Posterior vena cava (tissue), 2 donors: ENCODE measurements around the gene BHLHE40. TPM values are rescaled to one million over a fixed set of nuclear protein-coding genes. Genes with fewer than 3 reads are reported as not detected.

Experiments used
- DNase-seq: peaks from one replicate; pipeline ENCODE4 v3.0.0-alpha.2; 2020; ENCODE audit warnings: low spot score
- intact Hi-C, 2 donors: fragments of 100-400 bp; cut with DNase I; formaldehyde crosslinking; loops; one replicate each; pipeline versions ENCODE4 v1.14.1 to v1.14.2; 2022 to 2023
- long read RNA-seq, 2 donors: library from polyadenylated mRNA; unstranded; transcript quantifications; one replicate each; pipeline ENCODE4 v2.0.0, GENCODE V29; 2020 to 2021
- total RNA-seq, 2 donors: library from RNA; stranded (reverse); fragmentation: NEBNext Ultra II Directional; extraction: Animal tissue kit (Norgen Biotek cat#: 25700); gene quantifications; one replicate each; pipeline ENCODE4 v1.2.1, GENCODE V29; 2021
- donor health status: DM: yes; HTN: yes; CAD: no.
- donor health status: DM: yes; HTN: yes; CAD: no.

Gene BHLHE40
- total RNA-seq, result 10 to 100 TPM; 87.8 to 89.9 TPM
- long read RNA-seq, donor 1, transcript BHLHE40-201 (5 exons, 3,473 nt), result major isoform, 14 of 43 reads
- long read RNA-seq, donor 1, partial matches to known transcripts, result 3 of 43 reads
- long read RNA-seq, donor 1, other reads (novel, unspliced or antisense), result 26 of 43 reads
- long read RNA-seq, donor 2, partial matches to known transcripts, result 1 of 36 reads
- long read RNA-seq, donor 2, other reads (novel, unspliced or antisense), result 32 of 36 reads

DNA sequence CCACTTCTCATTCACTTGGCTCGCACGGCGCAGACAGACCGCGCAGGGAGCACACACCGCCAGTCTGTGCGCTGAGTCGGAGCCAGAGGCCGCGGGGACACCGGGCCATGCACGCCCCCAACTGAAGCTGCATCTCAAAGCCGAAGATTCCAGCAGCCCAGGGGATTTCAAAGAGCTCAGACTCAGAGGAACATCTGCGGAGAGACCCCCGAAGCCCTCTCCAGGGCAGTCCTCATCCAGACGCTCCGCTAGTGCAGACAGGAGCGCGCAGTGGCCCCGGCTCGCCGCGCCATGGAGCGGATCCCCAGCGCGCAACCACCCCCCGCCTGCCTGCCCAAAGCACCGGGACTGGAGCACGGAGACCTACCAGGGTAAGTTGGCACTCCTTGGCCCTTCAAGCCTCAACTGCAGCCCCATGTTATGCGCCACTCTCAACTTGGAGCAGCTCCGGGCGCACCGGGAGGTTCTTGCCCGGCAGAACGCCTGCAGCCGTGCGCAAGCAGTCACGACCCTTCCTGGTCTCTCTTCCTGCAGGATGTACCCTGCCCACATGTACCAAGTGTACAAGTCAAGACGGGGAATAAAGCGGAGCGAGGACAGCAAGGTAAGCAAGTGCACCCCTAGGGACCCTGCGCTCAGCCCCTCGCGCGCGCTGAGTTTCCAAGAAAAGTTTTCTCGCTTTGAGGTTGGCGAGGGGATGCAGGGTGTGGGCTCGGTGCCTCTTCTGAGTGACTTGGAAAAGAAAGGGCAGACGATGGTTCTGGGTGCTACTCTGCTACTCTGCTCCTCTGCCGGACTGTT lies at the start of gene BHLHE40:
BHLHE40 (plus strand) TSS at position 10 of the 801 bp plus-strand sequence; CDS start at position 292, 282 bp downstream.
- no peak for DNase-seq
- intact Hi-C loops, result loop anchor here (5.0 to 10.0 kb wide), 4 partner anchors 48 to 265 kb away; no protein-coding TSS in a partner anchor

DNA sequence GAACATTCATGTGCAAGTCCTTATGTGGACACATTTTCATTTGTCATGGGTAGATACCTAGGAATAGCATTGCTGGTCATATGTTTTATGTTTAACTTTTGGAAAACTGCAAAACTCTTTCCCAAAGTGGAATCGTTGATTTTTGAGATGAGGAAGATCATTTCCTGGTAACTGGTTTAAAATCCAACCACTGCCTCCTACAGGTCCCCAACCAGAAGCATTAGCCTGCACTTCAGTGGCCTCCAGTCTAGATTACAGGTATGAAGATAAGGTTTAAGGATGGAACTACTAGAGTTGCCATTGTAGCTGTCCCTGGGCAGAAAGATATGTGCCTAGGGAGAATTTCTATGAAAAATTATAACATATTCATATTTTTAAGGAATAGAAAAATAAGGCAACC lies 48.7 kb upstream of the BHLHE40 start:
- no peak for DNase-seq
- intact Hi-C loops, result no loop called here

DNA sequence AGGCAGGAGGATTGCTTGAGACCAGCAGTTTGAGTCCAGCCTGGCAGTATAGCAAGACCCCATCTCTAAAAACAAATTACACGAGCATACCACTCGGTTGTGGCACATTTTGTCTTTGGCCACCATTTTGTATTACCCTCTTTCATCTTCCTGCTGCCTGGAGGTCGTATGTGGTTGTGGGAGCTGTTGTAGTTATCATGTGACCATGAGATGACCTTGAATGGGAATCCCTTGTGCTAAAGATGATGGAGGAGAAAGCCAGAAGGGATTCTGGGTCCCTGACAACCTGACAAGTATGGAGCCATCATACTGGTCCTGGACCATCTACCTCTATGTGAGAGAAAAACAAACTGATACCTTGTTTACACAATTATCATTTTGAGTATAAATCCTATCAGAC lies 45.2 kb upstream of the BHLHE40 start:
- intact Hi-C loops, result no loop called here
- no peak for DNase-seq

DNA sequence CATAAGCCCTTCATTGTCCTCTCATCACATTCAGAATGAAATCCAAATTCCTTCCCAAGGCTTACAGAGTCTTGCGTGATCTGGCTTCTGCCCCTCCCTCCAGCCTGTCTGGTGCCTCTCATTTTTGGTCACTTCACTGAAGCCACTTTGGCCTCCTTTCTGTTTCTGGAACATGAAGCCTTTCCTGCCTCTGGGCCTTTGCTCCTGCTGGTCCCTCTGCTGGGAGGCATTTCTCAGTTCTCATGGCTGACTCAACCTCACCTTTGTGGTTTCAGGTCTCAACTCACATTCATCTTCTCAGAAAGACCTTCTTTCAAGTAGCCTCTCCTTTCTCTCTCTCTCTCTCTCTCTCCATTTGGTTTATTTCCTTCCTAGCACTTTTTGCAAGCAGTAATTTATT lies 43.9 kb upstream of the BHLHE40 start:
- no peak for DNase-seq
- intact Hi-C loops, result no loop called here

GRCh38 chr3:4936982-4937614 lies 42.1 kb upstream of the BHLHE40 start:
- DNase-seq, result no peak
- intact Hi-C loops, result no loop called here

- DNase-seq, result no peak
- intact Hi-C loops, result no loop called here
Observed at GRCh38 chr3:4938281-4938982, 40.8 kb upstream of the BHLHE40 start.

- intact Hi-C loops, result no loop called here
- DNase-seq, result no peak
Observed at GRCh38 chr3:4939276-4939675, 40.0 kb upstream of the BHLHE40 start.

DNA sequence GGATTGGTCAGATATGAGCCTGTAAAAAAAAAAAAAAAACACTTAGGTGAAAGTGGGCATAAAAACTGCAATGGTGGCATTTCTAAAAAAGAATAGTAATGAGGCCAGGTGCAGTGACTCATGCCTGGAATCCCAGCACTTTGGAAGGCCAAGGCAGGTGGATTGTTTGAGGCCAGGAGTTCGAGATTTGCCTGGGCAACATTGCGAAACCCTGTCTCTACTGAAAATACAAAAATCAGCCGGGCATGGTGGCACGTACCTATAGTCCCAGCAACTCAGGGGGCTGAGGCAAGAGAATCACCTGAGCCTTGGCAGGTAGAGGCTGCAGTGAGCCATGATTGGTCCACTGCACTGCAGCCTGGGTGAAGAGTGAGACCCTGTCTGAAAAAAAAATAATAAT lies 38.3 kb upstream of the BHLHE40 start:
- DNase-seq, result no peak
- intact Hi-C loops, result no loop called here

- intact Hi-C loops, result no loop called here
Observed at GRCh38 chr3:4943549-4943948, 35.7 kb upstream of the BHLHE40 start.

GRCh38 chr3:4945324-4945723 lies 33.9 kb upstream of the BHLHE40 start:
- intact Hi-C loops, result no loop called here
- no peak for DNase-seq

More at GRCh38 chr3:4943549-4943948, 35.7 kb upstream of the BHLHE40 start:
- no peak for DNase-seq

DNA sequence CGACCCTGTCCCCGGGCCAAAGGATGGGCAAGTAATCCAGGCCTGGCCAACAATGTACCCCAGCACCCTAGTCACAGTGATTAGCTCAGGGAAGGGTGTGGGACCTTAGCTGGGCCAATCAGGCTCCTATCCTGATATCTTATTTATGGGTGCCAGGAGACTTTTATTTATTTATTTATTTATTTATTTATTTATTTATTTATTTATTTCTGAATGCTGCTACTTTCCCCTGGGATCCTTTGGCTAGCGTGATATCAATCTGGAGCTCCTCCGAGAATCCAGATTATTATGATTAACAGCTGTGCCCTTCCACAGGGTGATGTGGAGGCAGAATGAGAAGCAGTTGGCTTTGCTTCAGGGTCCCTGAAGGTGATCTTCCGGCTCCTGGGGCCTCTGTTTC lies 32.2 kb upstream of the BHLHE40 start:
- DNase-seq, result no peak
- intact Hi-C loops, result no loop called here

DNA sequence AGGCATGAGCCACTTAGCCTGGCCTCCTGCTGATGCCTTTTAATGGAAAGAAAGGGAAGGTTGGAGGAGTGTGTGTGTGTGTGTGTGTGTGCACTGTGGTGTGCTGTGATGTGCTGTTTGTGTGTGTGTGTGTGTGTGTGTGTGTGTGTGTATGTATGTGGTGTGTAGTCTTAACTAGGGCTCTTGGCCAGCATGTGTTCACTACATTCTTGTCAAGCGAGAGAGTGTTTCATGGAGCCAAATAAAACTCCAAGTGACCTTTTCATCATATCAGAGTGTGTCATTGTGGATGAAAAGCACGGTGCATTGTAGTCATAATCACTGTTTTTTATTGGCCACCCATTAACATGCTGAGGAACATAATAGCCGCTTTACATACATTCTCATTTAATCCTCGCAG lies 30.8 kb upstream of the BHLHE40 start:
- DNase-seq, result no peak
- intact Hi-C loops, result no loop called here

DNA sequence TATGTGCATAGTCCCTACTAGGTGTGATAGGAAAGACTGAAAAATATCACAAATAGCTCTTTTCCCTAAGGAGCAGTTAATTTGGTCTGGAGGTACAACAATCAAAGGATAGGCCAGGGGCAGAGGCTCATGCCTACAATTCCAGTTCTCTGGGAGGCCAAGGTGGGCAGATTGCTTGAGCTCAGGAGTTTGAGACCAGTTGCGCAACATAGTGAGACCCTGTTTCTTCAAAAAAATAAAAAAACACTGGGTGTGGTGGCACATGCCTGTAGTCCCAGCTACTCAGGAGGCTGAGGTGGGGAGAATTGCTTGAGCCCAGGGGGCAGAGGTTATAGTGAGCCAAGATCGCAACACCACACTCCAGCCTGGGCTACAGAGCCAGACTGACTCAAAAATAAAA lies 30.2 kb upstream of the BHLHE40 start:
- intact Hi-C loops, result no loop called here
- no peak for DNase-seq

GRCh38 chr3:4949659-4950058 lies 29.6 kb upstream of the BHLHE40 start:
- no peak for DNase-seq

GRCh38 chr3:4950351-4950784 lies 28.9 kb upstream of the BHLHE40 start:
- DNase-seq, result no peak
- intact Hi-C loops, result no loop called here

More at GRCh38 chr3:4949659-4950058, 29.6 kb upstream of the BHLHE40 start:
- intact Hi-C loops, result no loop called here

- intact Hi-C loops, result no loop called here
- no peak for DNase-seq
Observed at GRCh38 chr3:4950948-4951347, 28.3 kb upstream of the BHLHE40 start.

DNA sequence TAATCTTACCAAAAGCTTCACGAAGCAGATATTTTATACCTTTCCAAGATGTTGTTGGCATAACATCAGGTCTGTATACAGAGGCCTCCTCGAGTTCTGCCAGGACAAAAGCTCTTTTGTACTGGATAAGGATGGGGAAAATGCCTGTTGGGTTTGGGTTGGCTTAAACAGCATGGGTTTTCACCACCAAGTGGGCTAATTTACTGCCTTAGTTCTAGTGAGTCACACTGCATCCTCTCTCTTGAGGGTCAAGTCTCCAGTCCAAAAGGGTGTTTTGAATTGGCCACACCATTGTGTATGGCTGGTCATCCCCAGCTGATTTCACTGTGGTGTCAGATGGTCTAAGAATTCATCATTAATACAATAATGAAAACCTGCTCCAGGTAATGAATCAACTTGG lies 26.1 kb upstream of the BHLHE40 start:
- intact Hi-C loops, result no loop called here
- DNase-seq, result no peak

DNA sequence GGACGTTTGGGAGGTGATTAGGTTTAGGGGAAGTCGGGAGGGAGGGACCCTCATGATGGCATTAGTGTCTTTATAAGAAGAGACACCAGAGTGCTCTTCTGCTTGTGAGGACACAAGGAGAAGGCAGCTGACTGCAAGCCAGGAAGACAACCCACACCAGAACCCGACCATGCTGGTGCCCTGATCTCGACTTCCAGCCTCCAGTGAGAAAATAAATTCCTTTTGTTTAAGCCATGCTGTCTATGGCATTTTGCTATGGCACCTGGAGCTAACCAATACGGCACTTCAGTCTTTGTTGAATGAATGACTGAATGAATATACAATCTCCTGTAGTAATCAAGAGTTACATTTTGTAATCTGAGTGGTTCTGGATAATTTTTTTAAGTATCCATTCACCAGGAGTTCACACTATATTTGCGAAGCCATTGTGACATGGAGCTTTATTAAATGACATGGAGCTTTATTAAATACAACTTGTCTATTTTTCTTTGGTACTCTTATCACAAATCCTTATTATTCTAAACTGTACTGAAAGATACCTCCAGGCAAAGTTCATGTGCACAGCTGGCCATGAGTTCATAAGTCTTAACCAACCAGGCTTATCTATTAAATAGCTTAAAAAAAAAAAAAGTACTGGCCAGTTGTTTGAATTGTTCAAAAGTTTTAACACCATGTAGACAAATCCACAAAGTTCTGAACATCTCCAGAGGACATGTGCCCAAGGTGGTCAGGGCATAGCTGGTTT lies 24.8 kb upstream of the BHLHE40 start:
- intact Hi-C loops, result no loop called here
- DNase-seq, result no peak

- intact Hi-C loops, result no loop called here
- DNase-seq, result no peak
Observed at GRCh38 chr3:4956099-4956498, 23.1 kb upstream of the BHLHE40 start.
